Dendritic cell treated with granulocyte-macrophage colony-stimulating factor and Interleukin-4, amounts not matched to agents 40 ng/mL and 50 ng/mL, for 4 days (primary cell): ENCODE results near the gene ENTHD1.

Experiments
- H3K27ac Mint-ChIP-seq: one replicate; pipeline ENCODE4 v1.8.0; 2022; ENCODE audit warnings: mild to moderate bottlenecking, mixed read lengths
- H3K27me3 Mint-ChIP-seq: one replicate; pipeline ENCODE4 v1.8.0; 2022; ENCODE audit warnings: mild to moderate bottlenecking, mixed read lengths
- H3K36me3 Mint-ChIP-seq: one replicate; pipeline ENCODE4 v1.8.0; 2022; ENCODE audit warnings: low read depth, mixed read lengths
- H3K4me1 Mint-ChIP-seq: one replicate; pipeline ENCODE4 v1.8.0; 2022; ENCODE audit warnings: low read depth, mixed read lengths
- H3K4me3 Mint-ChIP-seq: one replicate; pipeline ENCODE4 v1.8.0; 2022; ENCODE audit warnings: mild to moderate bottlenecking, moderate library complexity, mixed read lengths
- H3K9me3 Mint-ChIP-seq: one replicate; pipeline ENCODE4 v1.8.0; 2022; ENCODE audit warnings: mixed read lengths
- intact Hi-C: fragments of 100-400 bp; cut with micrococcal nuclease; formaldehyde crosslinking; loops from one replicate; pipeline ENCODE4 v1.15.0; 2022

The ENTHD1 gene

GRCh38 chr22:39832627-39833074, 60.9 kb downstream of the ENTHD1 start:
- intact Hi-C loops, result no loop called here
- no peak overlapping the region for H3K27ac Mint-ChIP-seq
- H3K27me3 Mint-ChIP-seq, result peaks cover 75% of the 10 kb centered on the region
- H3K9me3 Mint-ChIP-seq, result peaks cover 11% of the 10 kb centered on the region
- H3K4me3 Mint-ChIP-seq, result no peak overlapping the region
- H3K4me1 Mint-ChIP-seq, result no peaks in the 10 kb centered on the region
- no peaks in the 10 kb centered on the region for H3K36me3 Mint-ChIP-seq

- Mint-ChIP-seq H3K9me3 (no peaks in the 10 kb centered on the region), H3K36me3 (no peaks in the 10 kb centered on the region), H3K27ac (no peak overlapping the region), H3K4me1 (no peaks in the 10 kb centered on the region), H3K4me3 (no peak overlapping the region), H3K27me3 (peaks cover 71% of the 10 kb centered on the region)
- intact Hi-C loops, result no loop called here
Observed at GRCh38 chr22:39825661-39826102, 67.9 kb downstream of the ENTHD1 start.

GRCh38 chr22:39821008-39821407, 72.6 kb downstream of the ENTHD1 start:
- Mint-ChIP-seq H3K36me3 (no peaks in the 10 kb centered on the region), H3K4me3 (no peak overlapping the region), H3K27ac (no peak overlapping the region), H3K9me3 (no peaks in the 10 kb centered on the region), H3K4me1 (peaks cover 1% of the 10 kb centered on the region), H3K27me3 (peaks cover 69% of the 10 kb centered on the region)
- intact Hi-C loops, result no loop called here

- H3K4me3 Mint-ChIP-seq, result no peak overlapping the region
- no peak overlapping the region for H3K27ac Mint-ChIP-seq
- intact Hi-C loops, result no loop called here
- H3K4me1 Mint-ChIP-seq, result peaks cover 6% of the 10 kb centered on the region
- no peaks in the 10 kb centered on the region for H3K9me3 Mint-ChIP-seq
- peaks cover 64% of the 10 kb centered on the region for H3K27me3 Mint-ChIP-seq
- no peaks in the 10 kb centered on the region for H3K36me3 Mint-ChIP-seq
Observed at GRCh38 chr22:39820256-39820655, 73.3 kb downstream of the ENTHD1 start.

GRCh38 chr22:39819429-39819828, 74.1 kb downstream of the ENTHD1 start:
- no peaks in the 10 kb centered on the region for H3K36me3 Mint-ChIP-seq
- H3K27me3 Mint-ChIP-seq, result peaks cover 63% of the 10 kb centered on the region
- no peak overlapping the region for H3K4me3 Mint-ChIP-seq
- peaks cover 6% of the 10 kb centered on the region for H3K4me1 Mint-ChIP-seq
- H3K9me3 Mint-ChIP-seq, result no peaks in the 10 kb centered on the region
- no peak overlapping the region for H3K27ac Mint-ChIP-seq
- intact Hi-C loops, result no loop called here

- Mint-ChIP-seq H3K4me1 (peaks cover 6% of the 10 kb centered on the region), H3K9me3 (no peaks in the 10 kb centered on the region), H3K4me3 (no peak overlapping the region)
Observed at GRCh38 chr22:39818094-39818493, 75.5 kb downstream of the ENTHD1 start.

GRCh38 chr22:39815932-39816331, 77.6 kb downstream of the ENTHD1 start:
- H3K36me3 Mint-ChIP-seq, result no peaks in the 10 kb centered on the region
- H3K27me3 Mint-ChIP-seq, result peaks cover 60% of the 10 kb centered on the region
- H3K9me3 Mint-ChIP-seq, result no peaks in the 10 kb centered on the region
- H3K4me3 Mint-ChIP-seq, result no peak overlapping the region
- intact Hi-C loops, result no loop called here
- peaks cover 6% of the 10 kb centered on the region for H3K4me1 Mint-ChIP-seq
- H3K27ac Mint-ChIP-seq, result no peak overlapping the region

More at GRCh38 chr22:39818094-39818493, 75.5 kb downstream of the ENTHD1 start:
- Mint-ChIP-seq H3K27me3 (peaks cover 57% of the 10 kb centered on the region), H3K36me3 (no peaks in the 10 kb centered on the region), H3K27ac (no peak overlapping the region)
- intact Hi-C loops, result no loop called here

- Mint-ChIP-seq H3K27ac (no peak overlapping the region), H3K9me3 (no peaks in the 10 kb centered on the region), H3K4me3 (no peak overlapping the region), H3K4me1 (peaks cover 6% of the 10 kb centered on the region), H3K36me3 (no peaks in the 10 kb centered on the region), H3K27me3 (peaks cover 55% of the 10 kb centered on the region)
- intact Hi-C loops, result no loop called here
Observed at GRCh38 chr22:39814899-39815298, 78.7 kb downstream of the ENTHD1 start.

GRCh38 chr22:39809772-39810557, 83.6 kb downstream of the ENTHD1 start:
- no peak overlapping the region for H3K27ac Mint-ChIP-seq
- peaks cover 5% of the 10 kb centered on the region for H3K4me1 Mint-ChIP-seq
- H3K4me3 Mint-ChIP-seq, result no peak overlapping the region
- no peaks in the 10 kb centered on the region for H3K36me3 Mint-ChIP-seq
- H3K27me3 Mint-ChIP-seq, result peaks cover 67% of the 10 kb centered on the region
- intact Hi-C loops, result loop anchor here (5.0 kb wide), 1 partner anchor 273 kb away; no protein-coding TSS in a partner anchor
- H3K9me3 Mint-ChIP-seq, result no peaks in the 10 kb centered on the region

GRCh38 chr22:39808081-39808480, 85.5 kb downstream of the ENTHD1 start:
- H3K9me3 Mint-ChIP-seq, result no peaks in the 10 kb centered on the region
- intact Hi-C loops, result loop anchor here (5.0 kb wide), 1 partner anchor 271 kb away; no protein-coding TSS in a partner anchor
- H3K4me3 Mint-ChIP-seq, result no peak overlapping the region
- H3K36me3 Mint-ChIP-seq, result no peaks in the 10 kb centered on the region
- H3K27me3 Mint-ChIP-seq, result peaks cover 70% of the 10 kb centered on the region
- peaks cover 5% of the 10 kb centered on the region for H3K4me1 Mint-ChIP-seq
- H3K27ac Mint-ChIP-seq, result no peak overlapping the region

- Mint-ChIP-seq H3K27ac (no peak overlapping the region), H3K4me1 (peaks cover 5% of the 10 kb centered on the region), H3K36me3 (no peaks in the 10 kb centered on the region), H3K4me3 (no peak overlapping the region), H3K27me3 (peaks cover 60% of the 10 kb centered on the region), H3K9me3 (no peaks in the 10 kb centered on the region)
- intact Hi-C loops, result loop anchor here (5.0 kb wide), 1 partner anchor 269 kb away; no protein-coding TSS in a partner anchor
Observed at GRCh38 chr22:39806109-39806508, 87.5 kb downstream of the ENTHD1 start.

- intact Hi-C loops, result loop anchor here (5.0 kb wide), 1 partner anchor 268 kb away; no protein-coding TSS in a partner anchor
- H3K36me3 Mint-ChIP-seq, result no peaks in the 10 kb centered on the region
Observed at GRCh38 chr22:39805117-39805516, 88.4 kb downstream of the ENTHD1 start.

GRCh38 chr22:39802682-39803081, 90.9 kb downstream of the ENTHD1 start:
- peaks cover 64% of the 10 kb centered on the region for H3K27me3 Mint-ChIP-seq
- intact Hi-C loops, result no loop called here
- peaks cover 5% of the 10 kb centered on the region for H3K4me1 Mint-ChIP-seq
- H3K27ac Mint-ChIP-seq, result no peak overlapping the region
- H3K36me3 Mint-ChIP-seq, result no peaks in the 10 kb centered on the region
- peaks cover 14% of the 10 kb centered on the region for H3K9me3 Mint-ChIP-seq
- H3K4me3 Mint-ChIP-seq, result no peak overlapping the region

More at GRCh38 chr22:39805117-39805516, 88.4 kb downstream of the ENTHD1 start:
- peaks cover 64% of the 10 kb centered on the region for H3K27me3 Mint-ChIP-seq
- H3K4me3 Mint-ChIP-seq, result no peak overlapping the region
- no peak overlapping the region for H3K27ac Mint-ChIP-seq
- H3K4me1 Mint-ChIP-seq, result peaks cover 5% of the 10 kb centered on the region
- no peaks in the 10 kb centered on the region for H3K9me3 Mint-ChIP-seq

- H3K4me3 Mint-ChIP-seq, result no peak overlapping the region
- peaks cover 53% of the 10 kb centered on the region for H3K27me3 Mint-ChIP-seq
- H3K9me3 Mint-ChIP-seq, result peaks cover 31% of the 10 kb centered on the region
- no peak overlapping the region for H3K27ac Mint-ChIP-seq
- H3K4me1 Mint-ChIP-seq, result peaks cover 3% of the 10 kb centered on the region
- intact Hi-C loops, result no loop called here
- H3K36me3 Mint-ChIP-seq, result no peaks in the 10 kb centered on the region
Observed at GRCh38 chr22:39800790-39801520, 92.6 kb downstream of the ENTHD1 start.
